WI38 (cell line): Measurements from ENCODE around the gene ALKBH2.

Source experiments
- H3K4me3 ChIP-seq: 2 replicates; pipeline ENCODE4 v1.5.1; 2011; ENCODE audit warnings: low read depth, mild to moderate bottlenecking, control low read depth, low read length
- CTCF ChIP-seq: IDR thresholded peaks from 2 replicates; pipeline ENCODE4 v1.5.1; 2012; ENCODE audit warnings: low read depth, mild to moderate bottlenecking, control low read depth, low read length

The ALKBH2 gene

DNA sequence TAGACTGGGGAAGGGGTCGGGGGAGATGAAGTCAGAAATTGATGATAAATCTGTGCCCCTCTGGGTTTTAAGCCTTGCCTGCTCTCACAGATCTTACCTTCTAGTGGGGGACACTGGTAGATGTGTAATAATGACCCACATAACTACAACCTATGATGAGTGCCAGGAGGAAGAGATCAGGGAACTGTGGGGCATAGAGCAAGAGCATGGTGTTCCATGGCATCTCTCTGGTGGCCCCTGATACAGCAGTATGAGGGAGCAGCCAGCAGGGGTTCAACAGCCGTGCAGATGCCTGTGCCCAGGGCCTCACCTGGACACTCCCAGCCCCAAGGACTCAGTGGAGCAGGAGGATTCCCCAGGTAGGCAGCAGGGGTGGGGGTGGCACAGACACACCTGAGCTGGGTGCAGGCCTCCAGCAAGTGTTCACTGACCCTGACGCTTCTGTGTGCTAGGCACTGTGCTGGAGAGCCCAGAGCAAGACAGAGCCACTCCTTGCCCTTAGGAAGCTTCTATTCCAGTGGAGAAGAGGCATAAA is 28.1 kb upstream of the ALKBH2 start:
- no peak overlapping the region for H3K4me3 ChIP-seq
- no peak for TF ChIP-seq CTCF

GRCh38 chr12:109120557-109120956 is 27.3 kb upstream of the ALKBH2 start:
- no peak for TF ChIP-seq CTCF
- H3K4me3 ChIP-seq: no peak overlapping the region

GRCh38 chr12:109120095-109120494 is 26.8 kb upstream of the ALKBH2 start:
- no peak for TF ChIP-seq CTCF
- no peak overlapping the region for H3K4me3 ChIP-seq

GRCh38 chr12:109116611-109116949 is 23.3 kb upstream of the ALKBH2 start:
- no peak for TF ChIP-seq CTCF
- H3K4me3 ChIP-seq: no peak overlapping the region

GRCh38 chr12:109115758-109116610 is 22.7 kb upstream of the ALKBH2 start, which contains the start of gene ACACB:
ACACB (plus strand) TSS chr12:109116587; CDS start chr12:109139406, 22,819 bp downstream.
- no peak within 1 kb of the TSS for H3K4me3 ChIP-seq
- no peak for TF ChIP-seq CTCF

- TF ChIP-seq CTCF: no peak
- H3K4me3 ChIP-seq: no peak overlapping the region
Observed at GRCh38 chr12:109115404-109115757, 22.1 kb upstream of the ALKBH2 start.

DNA sequence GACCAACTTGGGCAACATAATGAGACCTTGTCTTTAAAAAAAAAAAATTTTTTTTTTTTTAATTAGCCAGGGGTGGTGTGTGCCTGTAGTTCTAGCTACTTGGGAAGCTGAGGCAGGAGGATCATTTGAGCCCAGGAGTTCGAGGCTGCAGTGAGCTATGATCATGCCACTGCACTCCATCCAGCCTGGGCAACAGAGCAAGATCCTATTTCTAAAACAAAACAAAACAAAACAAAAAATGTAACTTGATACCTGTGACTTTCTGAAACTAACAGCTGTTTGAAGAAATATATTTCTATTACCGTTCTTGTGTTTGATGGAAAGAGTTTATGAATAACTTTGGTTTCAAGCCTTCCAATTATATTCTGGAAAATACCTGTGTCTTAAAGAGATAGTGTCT is 21.4 kb upstream of the ALKBH2 start:
- TF ChIP-seq CTCF: no peak
- H3K4me3 ChIP-seq: no peak overlapping the region
